Retina (tissue), 1 donor: ENCODE results near the gene MAN2A2.
"Not testable (repeated sequence)": the region's sequence is repeated elsewhere in the genome, so short reads cannot be mapped to it uniquely, and the experiment has no call there.

Source experiments
- DNase-seq: peaks from one replicate; pipeline ENCODE4 v3.0.0-alpha.2; 2016

MAN2A2 gene

GRCh38 chr15:90905306-90906180, 2.4 kb downstream of the MAN2A2 start:
- no peak for DNase-seq

- no peak for DNase-seq
Observed at GRCh38 chr15:90906181-90906849, 3.2 kb downstream of the MAN2A2 start.

GRCh38 chr15:90907051-90907660, 4.1 kb downstream of the MAN2A2 start:
- no peak for DNase-seq

GRCh38 chr15:90907838-90908507, 4.9 kb downstream of the MAN2A2 start:
- DNase-seq, result no peak

- DNase-seq, result not testable (repeated sequence)
Observed at GRCh38 chr15:90909449-90909848, 6.3 kb downstream of the MAN2A2 start.

GRCh38 chr15:90909976-90910375, 6.9 kb downstream of the MAN2A2 start:
- DNase-seq, result no peak

GRCh38 chr15:90910441-90911301, 7.6 kb downstream of the MAN2A2 start:
- no peak for DNase-seq

GRCh38 chr15:90911302-90911623, 8.2 kb downstream of the MAN2A2 start:
- no peak for DNase-seq

- DNase-seq, result no peak
Observed at GRCh38 chr15:90911906-90912769, 9.0 kb downstream of the MAN2A2 start.

- no peak for DNase-seq
Observed at GRCh38 chr15:90912770-90913075, 9.6 kb downstream of the MAN2A2 start.

- DNase-seq, result no peak
Observed at GRCh38 chr15:90913398-90913944, 10.4 kb downstream of the MAN2A2 start.

- DNase-seq, result no peak
Observed at GRCh38 chr15:90914305-90915080, 11.4 kb downstream of the MAN2A2 start.

GRCh38 chr15:90915216-90915807, 12.2 kb downstream of the MAN2A2 start:
- DNase-seq, result no peak

GRCh38 chr15:90915808-90916440, 12.8 kb downstream of the MAN2A2 start:
- peak; percentile 19 for DNase-seq

- DNase-seq, result no peak
Observed at GRCh38 chr15:90916461-90916860, 13.4 kb downstream of the MAN2A2 start.

GRCh38 chr15:90917569-90917968, 14.5 kb downstream of the MAN2A2 start:
- no peak for DNase-seq

GRCh38 chr15:90918034-90918788, 15.1 kb downstream of the MAN2A2 start:
- no peak for DNase-seq

GRCh38 chr15:90918835-90919234, 15.7 kb downstream of the MAN2A2 start:
- no peak for DNase-seq

- DNase-seq, result no peak
Observed at GRCh38 chr15:90921887-90922286, 18.8 kb downstream of the MAN2A2 start.
